Astrocyte (in vitro differentiated cells and primary cell): ENCODE data around the gene CNTN3. TPM values are rescaled to one million over a fixed set of nuclear protein-coding genes. Genes with fewer than 3 reads are reported as not detected.

ENCODE experiments used
- DNase-seq: peaks from one replicate; pipeline ENCODE4 v3.0.0-alpha.2; 2010; ENCODE audit warnings: low read depth
- FAIRE-seq: peaks from 2 replicates; lab custom pipeline; 2011; peaks lifted over from hg19 to GRCh38; lab: Jason Lieb, UNC
- H2AFZ ChIP-seq: 2 replicates; pipeline ENCODE4 v1.6.0; 2012; ENCODE audit warnings: low read depth, low read length, inconsistent platforms
- H3K27ac ChIP-seq: 2 replicates; pipeline ENCODE4 v1.5.1; 2011; ENCODE audit warnings: low read depth, low read length, inconsistent platforms
- H3K27me3 ChIP-seq: 2 replicates; pipeline ENCODE4 v1.6.0; 2011; ENCODE audit warnings: low read length, inconsistent platforms; ENCODE audit not compliant: insufficient read depth
- H3K36me3 ChIP-seq: 2 replicates; pipeline ENCODE4 v1.5.1; 2011; ENCODE audit warnings: low read length, inconsistent platforms; ENCODE audit not compliant: insufficient read depth
- H3K4me1 ChIP-seq: 2 replicates; pipeline ENCODE4 v1.5.1; 2011; ENCODE audit warnings: low read length, inconsistent platforms; ENCODE audit not compliant: insufficient read depth
- H3K4me2 ChIP-seq: 2 replicates; pipeline ENCODE4 v1.6.0; 2012; ENCODE audit warnings: low read length, inconsistent platforms
- H3K4me3 ChIP-seq: 2 replicates; pipeline ENCODE4 v1.5.1; 2011; ENCODE audit warnings: low read depth, mild to moderate bottlenecking, low read length, inconsistent platforms; ENCODE audit not compliant: insufficient read depth
- H3K79me2 ChIP-seq: 2 replicates; pipeline ENCODE4 v1.6.0; 2012; ENCODE audit warnings: mild to moderate bottlenecking, low read length, inconsistent platforms; ENCODE audit not compliant: insufficient read depth
- H3K9ac ChIP-seq: 2 replicates; pipeline ENCODE4 v1.6.0; 2012; ENCODE audit warnings: mild to moderate bottlenecking, low read length, inconsistent platforms
- H3K9me3 ChIP-seq: 2 replicates; pipeline ENCODE4 v1.5.1; 2012; ENCODE audit warnings: low read depth, mild to moderate bottlenecking, low read length, inconsistent platforms; ENCODE audit not compliant: insufficient read depth
- H4K20me1 ChIP-seq: 2 replicates; pipeline ENCODE4 v1.6.0; 2012; ENCODE audit warnings: low read length, inconsistent platforms; ENCODE audit not compliant: insufficient read depth
- H3K27ac Mint-ChIP-seq: one replicate; pipeline ENCODE4 v1.8.0; 2021; ENCODE audit warnings: mild to moderate bottlenecking, mixed read lengths; ENCODE audit not compliant: unreplicated experiment
- H3K27me3 Mint-ChIP-seq: one replicate; pipeline ENCODE4 v1.8.0; 2021; ENCODE audit warnings: low read depth, mixed read lengths; ENCODE audit not compliant: unreplicated experiment
- H3K36me3 Mint-ChIP-seq: one replicate; pipeline ENCODE4 v1.8.0; 2021; ENCODE audit warnings: low read depth, mixed read lengths; ENCODE audit not compliant: unreplicated experiment
- H3K4me1 Mint-ChIP-seq: one replicate; pipeline ENCODE4 v1.8.0; 2021; ENCODE audit warnings: low read depth, mixed read lengths; ENCODE audit not compliant: unreplicated experiment
- H3K4me3 Mint-ChIP-seq: one replicate; pipeline ENCODE4 v1.8.0; 2021; ENCODE audit warnings: mild to moderate bottlenecking, moderate library complexity, mixed read lengths; ENCODE audit not compliant: unreplicated experiment
- H3K9me3 Mint-ChIP-seq: one replicate; pipeline ENCODE4 v1.8.0; 2021; ENCODE audit warnings: mild to moderate bottlenecking, mixed read lengths; ENCODE audit not compliant: unreplicated experiment
- CTCF ChIP-seq: IDR thresholded peaks from 2 replicates; pipeline ENCODE4 v1.5.1; 2011; ENCODE audit warnings: low read depth, mild to moderate bottlenecking, inconsistent platforms, low read length, moderate library complexity; ENCODE audit not compliant: insufficient read depth
- EZH2 ChIP-seq: IDR thresholded peaks from 2 replicates; pipeline ENCODE4 v1.6.1; 2012; ENCODE audit warnings: mild to moderate bottlenecking, low read length, inconsistent platforms; ENCODE audit not compliant: insufficient read depth
- total RNA-seq: library from RNA; stranded (reverse); gene quantifications from 2 replicates; pipeline ENCODE4 v1.2.1, GENCODE V29; 2021

Gene CNTN3
- total RNA-seq, 1 donor from 2014 or later: 0.50 TPM

- Mint-ChIP-seq H3K27me3 (no peaks in the 10 kb centered on the region), H3K36me3 (no peaks in the 10 kb centered on the region), H3K9me3 (no peaks in the 10 kb centered on the region), H3K4me3 (no peak overlapping the region), H3K27ac (no peak overlapping the region), H3K4me1 (peaks cover 4% of the 10 kb centered on the region)
- no peaks in the 10 kb centered on the region for H4K20me1 ChIP-seq
- no peak overlapping the region for H3K9ac ChIP-seq
- H3K79me2 ChIP-seq: no peaks in the 10 kb centered on the region
- H3K36me3 ChIP-seq: no peaks in the 10 kb centered on the region
- no peak overlapping the region for H3K4me3 ChIP-seq
- DNase-seq: no peak
- H2AFZ ChIP-seq: no peak overlapping the region
- no peaks in the 10 kb centered on the region for H3K27me3 ChIP-seq
- no peaks in the 10 kb centered on the region for H3K4me1 ChIP-seq
- H3K9me3 ChIP-seq: no peaks in the 10 kb centered on the region
- H3K27ac ChIP-seq: no peak overlapping the region
- peak; percentile 5 for FAIRE-seq
- H3K4me2 ChIP-seq: no peak overlapping the region
- TF ChIP-seq EZH2 (no peak), CTCF (no peak)
Measured at GRCh38 chr3:74642876-74643275, 28.4 kb upstream of the CNTN3 start.

DNA sequence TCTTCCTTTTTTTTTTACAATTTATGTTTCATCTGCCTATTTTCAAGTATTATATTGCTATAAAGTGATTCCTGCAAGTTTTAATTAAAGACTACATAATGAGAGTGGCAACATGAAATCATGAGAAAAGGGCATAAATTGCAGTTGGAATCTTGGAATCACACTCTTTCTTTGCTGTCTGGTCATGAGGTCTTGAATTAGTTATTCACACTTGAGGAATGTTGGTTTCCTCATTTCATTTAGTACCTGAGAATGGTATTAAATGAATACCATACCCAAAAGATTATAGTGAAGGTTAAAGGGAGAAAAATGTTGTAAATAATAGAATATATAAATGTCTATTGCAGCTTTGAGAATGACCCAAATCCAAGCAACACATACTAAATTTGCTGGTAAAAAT, 25.8 kb upstream of the CNTN3 start:
- H3K27me3 Mint-ChIP-seq: no peaks in the 10 kb centered on the region

More for the DNA sequence above, 25.8 kb upstream of the CNTN3 start:
- TF ChIP-seq EZH2 (no peak), CTCF (no peak)
- no peaks in the 10 kb centered on the region for H3K36me3 ChIP-seq
- no peaks in the 10 kb centered on the region for H4K20me1 ChIP-seq
- H3K27ac ChIP-seq: no peak overlapping the region
- DNase-seq (no peak), FAIRE-seq (no peak)
- no peak overlapping the region for H3K4me2 ChIP-seq
- H3K9me3 ChIP-seq: no peaks in the 10 kb centered on the region
- no peaks in the 10 kb centered on the region for H3K27me3 ChIP-seq
- peaks cover 16% of the 10 kb centered on the region for H3K4me1 Mint-ChIP-seq
- no peak overlapping the region for H3K9ac ChIP-seq
- no peaks in the 10 kb centered on the region for H3K79me2 ChIP-seq
- no peak overlapping the region for H3K4me3 ChIP-seq
- H3K27ac Mint-ChIP-seq: no peak overlapping the region
- no peaks in the 10 kb centered on the region for H3K4me1 ChIP-seq
- no peak overlapping the region for H2AFZ ChIP-seq
- H3K9me3 Mint-ChIP-seq: no peaks in the 10 kb centered on the region
- no peaks in the 10 kb centered on the region for H3K36me3 Mint-ChIP-seq
- no peak overlapping the region for H3K4me3 Mint-ChIP-seq
